DMS 273 (cell line): Measurements from ENCODE around the gene DNAAF9.

Experiments
- DNase-seq: peaks from one replicate; lab custom pipeline; 2025; ENCODE audit not compliant: unreplicated experiment; lab: John Stamatoyannopoulos, UW

DNAAF9 gene

GRCh38 chr20:3378138-3378537 lies 29.3 kb downstream of the DNAAF9 start:
- no peak for DNase-seq

DNA sequence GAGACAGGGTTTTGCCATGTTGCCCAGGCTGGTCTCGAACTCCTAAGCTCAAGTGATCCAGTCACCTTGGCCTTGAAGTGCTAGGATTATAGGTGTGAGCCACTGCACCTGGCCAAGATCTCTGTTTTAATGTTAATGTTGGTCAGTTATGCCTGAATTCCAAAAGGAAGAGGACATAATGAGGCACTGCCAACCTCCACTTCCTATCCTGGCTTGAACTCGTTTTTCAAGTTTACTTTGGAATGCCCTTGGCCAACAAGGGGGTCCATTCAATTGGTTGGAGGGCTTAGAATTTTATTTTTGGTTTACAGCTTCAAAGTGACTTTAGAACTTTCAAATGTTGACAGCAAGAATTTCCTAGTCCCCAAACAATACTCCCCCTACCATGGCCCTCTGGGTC lies 29.8 kb downstream of the DNAAF9 start:
- no peak for DNase-seq

DNA sequence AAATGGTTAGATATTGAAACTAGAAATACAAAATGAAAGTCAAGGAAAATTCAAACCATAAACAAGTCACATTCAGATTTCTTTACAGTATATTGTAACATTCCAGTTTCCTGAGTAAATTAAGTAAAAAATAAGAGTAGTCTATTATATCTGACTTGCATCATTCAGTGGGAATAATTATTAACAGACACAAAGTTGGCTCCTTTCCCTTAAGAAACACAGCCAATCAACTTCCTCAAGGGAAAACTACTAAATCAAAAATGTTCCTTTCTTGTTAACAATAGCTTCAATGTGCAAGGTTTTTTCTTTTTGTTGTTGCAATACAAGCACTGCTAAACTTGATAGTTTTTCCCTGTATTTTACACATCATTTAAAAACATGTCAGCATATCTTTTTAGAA lies 33.2 kb downstream of the DNAAF9 start:
- no peak for DNase-seq

- no peak for DNase-seq
Measured at GRCh38 chr20:3371754-3372153, 35.7 kb downstream of the DNAAF9 start.

DNA sequence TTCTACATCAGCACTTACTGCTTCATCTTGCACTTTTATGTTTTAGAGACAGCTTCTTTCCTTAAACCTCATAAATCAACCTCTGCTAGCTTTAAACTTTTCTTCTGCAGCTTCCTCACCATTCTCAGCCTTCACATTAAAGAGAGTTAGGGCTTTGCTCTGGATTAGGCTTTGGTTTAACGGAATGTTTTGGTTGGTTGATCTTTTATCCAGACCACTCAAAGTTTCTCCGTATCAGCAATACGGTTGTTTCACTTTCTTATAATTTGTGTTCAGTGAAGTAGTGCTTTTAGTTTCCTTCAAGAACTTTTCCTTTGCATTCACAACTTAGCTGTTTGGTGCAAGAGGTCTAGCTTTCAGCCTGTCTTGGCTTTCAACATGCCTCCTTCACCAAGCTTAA lies 40.4 kb downstream of the DNAAF9 start:
- DNase-seq = no peak

- no peak for DNase-seq
Measured at GRCh38 chr20:3364323-3365013, 43.0 kb downstream of the DNAAF9 start.

DNA sequence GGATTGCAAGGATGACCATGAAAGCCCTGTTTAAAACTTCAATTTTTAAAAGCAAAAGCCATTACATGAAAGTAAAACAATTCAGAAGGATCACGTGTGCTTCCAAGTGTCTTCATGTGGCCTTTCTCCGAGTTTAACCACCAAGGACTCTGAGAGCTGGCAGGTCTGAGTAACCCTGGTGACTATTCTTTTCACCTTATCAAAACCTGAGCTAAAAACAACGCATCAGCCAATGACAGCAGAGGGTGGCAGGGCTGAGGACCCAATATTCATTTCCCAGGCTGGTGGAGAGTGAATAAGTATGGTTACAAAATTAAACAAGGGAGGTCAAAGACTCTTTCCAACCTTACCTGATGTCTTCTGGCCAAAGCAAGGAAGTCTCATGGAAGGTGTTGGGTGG lies 46.7 kb downstream of the DNAAF9 start:
- DNase-seq = no peak

- DNase-seq = no peak
Measured at GRCh38 chr20:3358676-3359340, 48.7 kb downstream of the DNAAF9 start.
